OCI-LY7 (cell line): ENCODE data around the gene FGF8. TPM values are rescaled to one million over a fixed set of nuclear protein-coding genes. Genes with fewer than 3 reads are reported as not detected.

ENCODE experiments used
- BruUV-seq: library from RNA; stranded (reverse); fragments of 400-500 nt; replicated peaks from 2 replicates; lab custom pipeline; 2021; lab: Mats Ljungman, UMichigan
- CTCF ChIA-PET: fragments of 300-600 bp; sonication (Branson Sonifier 250); formaldehyde crosslinking; loops from one replicate; lab custom pipeline; 2022; ENCODE audit warnings: antibody characterized with exemption; ENCODE audit not compliant: unreplicated experiment; lab: Charles Lee
- POLR2A ChIA-PET: fragments of 300-600 bp; sonication (Branson Sonifier 250); formaldehyde crosslinking; loops from one replicate; lab custom pipeline; 2022; ENCODE audit warnings: antibody characterized with exemption; lab: Charles Lee
- DNase-seq: peaks from one replicate; pipeline ENCODE4 v3.0.0-alpha.2; 2015; ENCODE audit warnings: low spot score
- H2AFZ ChIP-seq: fragments of 200-600 bp; sonication (generic), shearing (Covaris generic); 2 replicates; pipeline ENCODE4 v1.6.1; 2014; ENCODE audit warnings: mild to moderate bottlenecking, antibody characterized with exemption, low read length, moderate library complexity
- H3K27ac ChIP-seq: fragments of 200-600 bp; sonication (generic); 2 replicates; pipeline ENCODE4 v1.5.1; 2014; ENCODE audit warnings: mixed run types, low read depth, mild to moderate bottlenecking, moderate library complexity, low read length, inconsistent platforms; ENCODE audit not compliant: poor library complexity, severe bottlenecking
- H3K36me3 ChIP-seq: fragments of 200-600 bp; sonication (generic); 2 replicates; pipeline ENCODE4 v1.6.1; 2014; ENCODE audit warnings: mild to moderate bottlenecking, antibody characterized with exemption, low read length, moderate library complexity, mixed read lengths; ENCODE audit not compliant: insufficient read depth
- H3K4me1 ChIP-seq: fragments of 200-600 bp; sonication (generic); 2 replicates; pipeline ENCODE4 v1.5.1; 2014; ENCODE audit warnings: mild to moderate bottlenecking, low read length; ENCODE audit not compliant: insufficient read depth, poor library complexity, severe bottlenecking
- H3K4me2 ChIP-seq: fragments of 200-600 bp; sonication (generic); 2 replicates; pipeline ENCODE4 v1.6.1; 2014; ENCODE audit warnings: mild to moderate bottlenecking, low read length
- H3K4me3 ChIP-seq: fragments of 200-600 bp; sonication (generic); 2 replicates; pipeline ENCODE4 v1.5.1; 2014; ENCODE audit warnings: mild to moderate bottlenecking, low read depth, low read length; ENCODE audit not compliant: poor library complexity, severe bottlenecking
- H3K79me2 ChIP-seq: fragments of 200-600 bp; sonication (generic); 2 replicates; pipeline ENCODE4 v1.6.1; 2016; ENCODE audit warnings: low read depth, mild to moderate bottlenecking, low read length, moderate library complexity, mixed read lengths; ENCODE audit not compliant: insufficient read depth
- H3K9me2 ChIP-seq: fragments of 200-600 bp; sonication (generic); 2 replicates; pipeline ENCODE4 v1.6.1; 2016; ENCODE audit warnings: mild to moderate bottlenecking, low read length, mixed read lengths; ENCODE audit not compliant: insufficient read depth
- H3K9me3 ChIP-seq: fragments of 200-600 bp; sonication (generic); 2 replicates; pipeline ENCODE4 v1.6.1; 2014; ENCODE audit warnings: mild to moderate bottlenecking, mixed run types, low read length, mixed read lengths
- H4K20me1 ChIP-seq: fragments of 200-600 bp; sonication (generic); 2 replicates; pipeline ENCODE4 v1.6.1; 2014; ENCODE audit warnings: mild to moderate bottlenecking, antibody characterized with exemption, low read length, moderate library complexity, mixed read lengths; ENCODE audit not compliant: insufficient read depth
- CTCF ChIP-seq: fragments of 200-600 bp; sonication (generic); conservative IDR thresholded peaks from 2 replicates; pipeline ENCODE4 v1.5.1; 2014; ENCODE audit warnings: mild to moderate bottlenecking, antibody characterized with exemption, low read length, moderate library complexity, mixed read lengths
- EZH2phosphoT487 ChIP-seq: fragments of 200-600 bp; sonication (generic); IDR thresholded peaks from 2 replicates; pipeline ENCODE4 v1.6.1; 2018; ENCODE audit warnings: low read depth, borderline replicate concordance, mild to moderate bottlenecking, mixed run types, antibody characterized with exemption, low read length, moderate library complexity, mixed read lengths
- intact Hi-C: fragments of 100-400 bp; cut with micrococcal nuclease; formaldehyde crosslinking; loops from one replicate; pipeline ENCODE4 v1.10.0; 2022; ENCODE audit not compliant: unreplicated experiment
- total RNA-seq, 2 experiments: library from RNA; depleted of rRNA in 1 of 2; stranded (reverse); fragments of >200 nt in 1 of 2; shearing (Covaris generic) in 1 of 2; gene quantifications; 2 replicates each; pipeline ENCODE4 v1.2.3, GENCODE V29; 2014 to 2022

The FGF8 gene
- total RNA-seq, 2 experiments from 2014 or later: 0.44 to 0.86 TPM

- Histone ChIP-seq H2AFZ (no peak overlapping the region), H3K27ac (peak overlapping the region; percentile 77), H3K4me2 (peak overlapping the region; percentile 99), H3K4me3 (peak overlapping the region; percentile 95), H3K4me1 (peaks cover 27% of the 10 kb centered on the region), H3K79me2 (peaks cover 79% of the 10 kb centered on the region), H4K20me1 (peaks cover 43% of the 10 kb centered on the region), H3K36me3 (peaks cover 38% of the 10 kb centered on the region), H3K9me2 (no peaks in the 10 kb centered on the region), H3K9me3 (no peaks in the 10 kb centered on the region)
- POLR2A ChIA-PET: interaction anchor here (1.0 kb wide), 3 partner anchors 11 to 123 kb away, joined by 3 to 9 read pairs (median 3); partner anchors contain the start of gene NPM3
- TF ChIP-seq CTCF: no peak
- no peak for TF ChIP-seq EZH2phosphoT487
- no peak for DNase-seq
- no TSS peak for BruUV-seq
- CTCF ChIA-PET: interaction anchor here (0.8 kb wide), 1 partner anchor 25 kb away, joined by 4 read pairs; no protein-coding TSS in a partner anchor
- intact Hi-C loops: no loop called here
These were observed 40.5 kb upstream of the FGF8 start for GRCh38 chr10:101816376-101816775.

GRCh38 chr10:101814466-101815071, 38.7 kb upstream of the FGF8 start:
- BruUV-seq: TSS peak; percentile 6
- Histone ChIP-seq H3K79me2 (peaks cover 85% of the 10 kb centered on the region), H3K4me1 (peaks cover 23% of the 10 kb centered on the region), H4K20me1 (peaks cover 43% of the 10 kb centered on the region), H2AFZ (no peak overlapping the region), H3K4me2 (peak overlapping the region; percentile 99), H3K4me3 (peak overlapping the region; percentile 95), H3K9me3 (no peaks in the 10 kb centered on the region), H3K9me2 (no peaks in the 10 kb centered on the region), H3K27ac (peak overlapping the region; percentile 6), H3K36me3 (peaks cover 55% of the 10 kb centered on the region)
- intact Hi-C loops: no loop called here
- ChIA-PET CTCF (no interaction called here), POLR2A (interaction anchor here (0.7 kb wide), 1 partner anchor 193 kb away, joined by 3 read pairs; no protein-coding TSS in a partner anchor)
- TF ChIP-seq CTCF (no peak), EZH2phosphoT487 (no peak)
- DNase-seq: peak; percentile 18

GRCh38 chr10:101812606-101813005, 36.7 kb upstream of the FGF8 start:
- no peaks in the 10 kb centered on the region for H3K9me2 ChIP-seq
- no peak overlapping the region for H3K4me2 ChIP-seq
- no peak overlapping the region for H2AFZ ChIP-seq
- H3K36me3 ChIP-seq: peaks cover 75% of the 10 kb centered on the region
- no peak overlapping the region for H3K27ac ChIP-seq
- ChIA-PET POLR2A (interaction anchor here (0.6 to 1.4 kb wide), 5 partner anchors 8 to 303 kb away, joined by 3 to 8 read pairs (median 3); no protein-coding TSS in a partner anchor), CTCF (interaction anchor here (1.1 kb wide), 1 partner anchor 29 kb away, joined by 3 read pairs; no protein-coding TSS in a partner anchor)
- TF ChIP-seq CTCF (no peak), EZH2phosphoT487 (no peak)
- intact Hi-C loops: no loop called here
- H3K4me3 ChIP-seq: no peak overlapping the region
- H3K79me2 ChIP-seq: peaks cover 80% of the 10 kb centered on the region
- DNase-seq: no peak
- peaks cover 16% of the 10 kb centered on the region for H3K4me1 ChIP-seq
- peaks cover 43% of the 10 kb centered on the region for H4K20me1 ChIP-seq
- H3K9me3 ChIP-seq: no peaks in the 10 kb centered on the region
- BruUV-seq: no TSS peak
